ENCODE data around the gene SLC5A2. TPM values are rescaled to one million over a fixed set of nuclear protein-coding genes. Genes with fewer than 3 reads are reported as not detected.
"Not testable (repeated sequence)": the region's sequence is repeated elsewhere in the genome, so short reads cannot be mapped to it uniquely, and the experiment has no call there.

The SLC5A2 gene
- 1 to 10 TPM; 5.8 to 6.9 TPM for total RNA-seq
- polyA plus RNA-seq (ENCODE audit: insufficient read depth, low read depth, low replicate concordance) = 18.1 TPM
- long read RNA-seq, donor 1, partial matches to known transcripts = 6 of 13 reads
- long read RNA-seq, donor 1, other reads (novel, unspliced or antisense) = 7 of 13 reads
- long read RNA-seq, donor 2 = 0 reads

- no peak for TF ChIP-seq CTCF (IDR thresholded peaks at IDR 0.05)
- no peak for TF ChIP-seq POLR2A (IDR thresholded peaks at IDR 0.05)
- no peak within 1 kb of the TSS for H3K27ac ChIP-seq
- no peak for DNase-seq
- intact Hi-C loops (cut with DNase I; ENCODE audit: low total_unique reads) = no loop called here
- peaks cover 8% of the 10 kb centered on the region for H3K4me1 ChIP-seq
- WGBS, 2 donors = 91 to 93% methylated on average over 4 of the region's 4 CpGs
- no peaks in the 10 kb centered on the region for H3K27me3 ChIP-seq
- no peaks in the 10 kb centered on the region for H3K9me3 ChIP-seq
- no peaks in the 10 kb centered on the region for H3K36me3 ChIP-seq (ENCODE audit: low read depth, missing control alignments)
- H3K4me3 ChIP-seq = no peak within 1 kb of the TSS
These were observed at the start of gene SLC5A2 for GRCh38 chr16:31483081-31483480. SLC5A2 (plus strand) TSS chr16:31483123; CDS start chr16:31483137, 14 bp downstream.

- no peak for DNase-seq
- H3K27ac ChIP-seq = no peak overlapping the region
- no peaks in the 10 kb centered on the region for H3K4me1 ChIP-seq
- H3K4me3 ChIP-seq = peak overlapping the region in 1 of 2 donors; percentile 12
- intact Hi-C loops (cut with DNase I; ENCODE audit: low total_unique reads) = loop anchor here (10.0 kb wide), 1 partner anchor 451 kb away; the partner anchor contains the start of gene HSD3B7
- 60 to 82% methylated on average over 28 to 45 of the region's 47 CpGs for WGBS, 2 donors
- H3K9me3 ChIP-seq = no peaks in the 10 kb centered on the region
- no peaks in the 10 kb centered on the region for H3K36me3 ChIP-seq (ENCODE audit: low read depth, missing control alignments)
- TF ChIP-seq POLR2A (IDR thresholded peaks at IDR 0.05) = no peak
- TF ChIP-seq CTCF (IDR thresholded peaks at IDR 0.05) = no peak
- H3K27me3 ChIP-seq = no peaks in the 10 kb centered on the region
These were observed 47.3 kb upstream of the SLC5A2 start for GRCh38 chr16:31435341-31436220.

- Histone ChIP-seq H3K36me3 (ENCODE audit: low read depth, missing control alignments) (no peaks in the 10 kb centered on the region), H3K4me1 (peaks cover 4% of the 10 kb centered on the region), H3K4me3 (peak overlapping the region in 1 of 2 donors; percentile 12), H3K27me3 (no peaks in the 10 kb centered on the region), H3K27ac (no peak overlapping the region), H3K9me3 (no peaks in the 10 kb centered on the region)
- TF ChIP-seq CTCF (IDR thresholded peaks at IDR 0.05) = no peak
- TF ChIP-seq POLR2A (IDR thresholded peaks at IDR 0.05) = no peak
- 65 to 77% methylated on average over 27 to 44 of the region's 44 CpGs for WGBS, 2 donors
- no peak for DNase-seq
- intact Hi-C loops (cut with DNase I; ENCODE audit: low total_unique reads) = loop anchor here (10.0 kb wide), 1 partner anchor 452 kb away; the partner anchor contains the start of gene HSD3B7
These were observed 46.5 kb upstream of the SLC5A2 start for GRCh38 chr16:31436221-31437045.

GRCh38 chr16:31438414-31438813 lies 44.5 kb upstream of the SLC5A2 start:
- no peak for DNase-seq
- intact Hi-C loops (cut with DNase I; ENCODE audit: low total_unique reads) = loop anchor here (10.0 kb wide), 1 partner anchor 454 kb away; the partner anchor contains the start of gene HSD3B7
- H3K36me3 ChIP-seq (ENCODE audit: low read depth, missing control alignments) = no peaks in the 10 kb centered on the region
- TF ChIP-seq POLR2A (IDR thresholded peaks at IDR 0.05) (no peak), CTCF (IDR thresholded peaks at IDR 0.05) (no peak)
- H3K9me3 ChIP-seq = no peaks in the 10 kb centered on the region
- H3K27ac ChIP-seq = no peak overlapping the region
- no peak overlapping the region for H3K4me3 ChIP-seq
- H3K4me1 ChIP-seq = peaks cover 13% of the 10 kb centered on the region
- 38 to 62% methylated on average over 2 of the region's 2 CpGs for WGBS, 2 donors
- H3K27me3 ChIP-seq = no peaks in the 10 kb centered on the region

- intact Hi-C loops (cut with DNase I; ENCODE audit: low total_unique reads) = loop anchor here (10.0 kb wide), 1 partner anchor 454 kb away; the partner anchor contains the start of gene HSD3B7
- WGBS, 2 donors = 66 to 72% methylated on average over 4 of the region's 4 CpGs
- H3K4me1 ChIP-seq = peaks cover 13% of the 10 kb centered on the region
- not testable (repeated sequence) for H3K9me3 ChIP-seq; H3K36me3 ChIP-seq (ENCODE audit: low read depth, missing control alignments); DNase-seq; H3K27me3 ChIP-seq; H3K27ac ChIP-seq; H3K4me3 ChIP-seq
These were observed 43.9 kb upstream of the SLC5A2 start for GRCh38 chr16:31439023-31439422.
